Cortex of kidney (tissue), 1 donor: Measurements from ENCODE around the gene GPD2.

ENCODE experiments used
- DNase-seq: peaks from one replicate; lab custom pipeline; 2025; lab: John Stamatoyannopoulos, UW

Gene GPD2

DNA sequence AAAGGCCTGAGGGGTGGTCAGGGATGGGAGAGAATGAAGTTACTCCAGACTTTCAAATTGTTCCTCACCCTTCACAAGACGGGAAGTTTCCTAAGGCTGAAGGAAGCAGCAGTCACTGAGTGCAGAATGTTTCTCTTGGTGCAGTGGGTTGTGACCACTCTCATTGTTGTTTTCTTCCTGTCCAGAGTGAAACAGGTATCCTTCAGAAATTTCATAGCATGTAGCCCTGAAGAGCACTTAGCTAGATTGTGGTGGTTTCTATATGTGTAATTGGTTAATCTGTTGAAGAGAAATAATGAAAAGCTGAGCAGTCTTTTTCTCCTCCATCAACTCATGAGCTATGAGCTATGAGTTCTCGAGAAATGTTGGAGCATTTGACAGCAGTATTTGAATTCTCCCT is 96.8 kb downstream of the GPD2 start:
- no peak for DNase-seq

DNA sequence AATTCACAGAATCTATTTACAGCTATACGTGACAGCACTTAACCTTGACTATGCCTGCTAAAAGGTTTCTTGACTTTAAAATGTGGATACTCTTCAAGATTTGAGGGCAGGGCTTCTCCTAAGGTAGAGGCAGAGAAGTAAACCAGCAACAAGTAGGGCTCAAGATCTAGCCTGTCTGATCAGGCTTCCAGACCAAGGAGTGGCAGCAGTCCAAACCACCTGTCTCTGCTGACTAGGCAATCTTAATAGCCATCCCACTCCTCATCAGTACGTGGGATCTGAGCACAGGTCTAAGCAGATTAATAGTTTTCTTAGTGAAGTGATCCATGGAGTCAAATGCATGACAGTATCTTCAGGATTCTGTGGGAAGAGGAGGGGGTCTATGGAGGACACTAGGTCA is 100.4 kb downstream of the GPD2 start:
- no peak for DNase-seq

DNA sequence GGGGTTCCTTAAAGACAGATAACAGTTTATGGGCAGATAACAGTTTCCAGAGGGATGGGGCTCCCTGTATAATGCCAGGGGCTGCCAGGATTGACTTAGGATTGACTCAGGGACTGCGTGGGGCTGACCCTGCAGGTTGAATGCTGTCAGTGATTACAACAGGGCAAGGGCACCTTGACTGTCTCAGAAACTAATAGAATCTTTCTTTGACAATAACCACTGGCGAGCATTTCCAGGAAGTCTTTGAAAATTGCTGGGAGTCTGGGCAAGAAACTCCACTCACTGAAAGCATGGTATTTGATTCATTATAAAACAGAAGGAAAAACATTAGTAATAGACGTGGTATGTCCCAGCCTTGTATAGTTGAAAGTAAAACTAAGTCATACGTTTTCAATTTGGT is 101.0 kb downstream of the GPD2 start:
- no peak for DNase-seq

DNA sequence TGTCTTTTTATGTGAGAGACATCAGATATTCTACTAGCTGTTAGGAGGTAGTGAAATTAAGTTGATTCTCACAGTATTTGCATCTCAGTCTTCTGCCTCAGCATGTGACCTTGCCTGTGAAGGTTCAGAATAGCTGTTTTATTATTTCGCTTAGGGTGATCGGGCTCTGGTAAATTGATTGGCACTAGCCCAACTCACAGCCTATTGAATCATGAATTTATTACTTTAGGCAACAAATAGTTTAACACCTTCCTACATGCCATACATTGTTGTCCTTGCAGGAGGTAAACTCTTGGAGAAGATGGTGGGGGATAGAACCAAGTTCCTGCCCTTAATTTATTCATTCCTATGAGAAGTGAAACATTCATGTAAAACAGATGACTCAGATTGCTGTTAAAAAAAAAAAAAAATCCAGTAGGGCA is 101.9 kb downstream of the GPD2 start:
- no peak for DNase-seq

DNA sequence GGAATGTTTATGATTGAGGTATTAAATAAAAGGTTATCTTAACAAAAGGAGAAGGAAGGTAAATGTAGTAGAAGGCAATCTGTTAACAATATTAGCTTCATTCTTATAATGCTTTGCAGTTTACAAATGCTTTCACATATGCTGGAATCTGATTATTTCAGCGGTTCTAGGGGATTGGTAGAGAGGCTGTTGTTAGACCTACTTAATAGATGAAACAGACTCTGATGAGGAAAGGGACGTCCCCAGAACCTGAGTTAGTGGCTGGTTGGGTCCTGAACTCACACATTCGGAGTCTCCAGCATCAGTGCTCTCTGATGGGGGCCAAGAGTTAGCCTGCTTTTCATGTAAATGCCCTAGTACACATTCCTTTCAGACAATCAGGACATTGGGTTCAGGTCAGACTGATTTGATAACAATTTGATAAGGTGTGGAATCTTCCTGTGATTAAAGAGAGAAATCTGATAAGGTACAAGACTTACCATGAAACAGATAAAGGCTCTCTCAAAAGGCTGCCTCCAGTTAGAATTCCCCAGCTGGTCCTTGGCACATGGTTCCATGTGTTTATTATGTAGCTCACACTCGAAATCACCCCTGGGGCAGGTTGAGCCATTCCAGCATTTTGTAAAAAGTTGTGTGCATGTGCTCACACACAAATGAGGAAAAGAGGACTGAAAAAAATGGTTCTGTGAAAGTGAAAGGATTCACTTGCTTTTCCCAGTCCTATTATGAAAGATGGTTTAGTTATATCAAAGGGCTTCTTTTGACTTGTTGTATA is 103.1 kb downstream of the GPD2 start:
- DNase-seq, result no peak

DNA sequence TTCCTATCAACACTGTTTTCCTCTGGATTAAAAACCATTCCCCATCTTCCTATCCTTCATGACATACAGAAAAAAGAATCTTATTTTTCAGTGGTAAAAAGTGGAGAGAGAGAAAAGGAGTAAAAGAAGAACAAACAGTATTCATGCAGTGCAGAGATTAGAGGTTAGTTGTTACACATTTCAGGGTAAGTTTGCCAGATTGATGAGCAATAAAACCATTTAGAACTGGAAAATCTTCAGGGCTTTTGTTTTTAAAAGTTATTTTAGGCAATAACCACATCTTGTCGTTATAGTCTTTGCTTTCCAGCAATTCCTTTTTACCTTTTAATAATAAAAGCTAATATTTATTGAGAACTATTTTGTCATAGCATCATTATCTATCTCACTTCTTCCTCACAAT is 104.5 kb downstream of the GPD2 start:
- DNase-seq, result no peak

DNA sequence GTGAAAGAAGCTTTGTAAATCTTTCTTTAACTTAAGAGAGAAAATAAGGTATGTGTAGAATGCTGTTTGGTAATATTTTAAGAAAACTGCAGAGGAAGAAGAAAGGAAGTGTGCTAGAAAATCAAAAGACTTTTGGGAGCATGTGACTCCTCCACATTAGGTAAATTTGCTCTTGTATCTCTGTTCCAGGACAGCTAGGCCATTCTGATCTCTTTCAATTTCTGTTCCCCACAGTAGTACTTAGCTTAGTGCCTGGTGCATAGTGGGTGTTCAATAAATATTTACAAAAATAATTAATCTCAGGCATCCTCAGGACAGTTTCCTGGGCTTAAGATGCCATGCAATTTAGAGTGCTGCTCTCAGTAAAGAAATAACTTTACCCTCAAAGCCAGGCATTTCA is 105.0 kb downstream of the GPD2 start:
- no peak for DNase-seq

DNA sequence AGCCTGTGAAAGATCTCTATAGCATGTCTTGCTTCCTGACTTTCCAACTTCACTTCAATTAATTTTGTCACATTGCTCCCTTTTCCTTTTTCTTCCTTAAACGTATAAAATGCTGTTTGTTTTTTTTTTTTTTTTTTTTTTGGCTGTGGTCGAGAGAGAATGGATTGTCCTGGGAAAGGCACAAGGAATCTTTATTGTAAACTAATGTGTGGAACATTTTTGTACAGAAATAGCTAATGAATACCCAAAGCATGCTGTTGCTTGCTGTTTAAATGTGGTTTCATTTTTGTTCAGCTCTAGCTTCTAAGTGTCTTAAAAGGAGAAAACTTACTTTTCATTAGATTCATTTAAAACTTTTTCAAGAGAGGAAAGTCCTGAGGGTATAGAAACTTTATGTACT is 105.5 kb downstream of the GPD2 start:
- DNase-seq, result no peak

DNA sequence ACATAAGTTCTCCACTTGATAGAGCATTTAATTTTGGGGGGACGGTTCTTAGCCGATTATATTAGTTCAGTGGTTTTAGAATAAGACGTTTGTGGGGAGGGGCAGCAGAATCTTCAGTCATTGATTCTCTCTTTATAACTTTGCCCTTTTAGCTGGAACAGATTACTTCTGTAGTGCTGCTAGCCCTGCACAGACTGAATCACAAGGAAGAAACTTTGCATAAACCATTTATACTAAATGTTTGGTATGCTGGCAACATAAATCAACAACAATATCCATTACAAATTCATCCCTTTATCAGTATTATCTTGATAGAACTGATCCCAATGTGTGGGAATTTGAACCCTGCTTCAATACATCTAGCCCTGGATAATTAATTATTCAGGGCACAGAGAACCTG is 112.2 kb downstream of the GPD2 start:
- DNase-seq, result no peak

DNA sequence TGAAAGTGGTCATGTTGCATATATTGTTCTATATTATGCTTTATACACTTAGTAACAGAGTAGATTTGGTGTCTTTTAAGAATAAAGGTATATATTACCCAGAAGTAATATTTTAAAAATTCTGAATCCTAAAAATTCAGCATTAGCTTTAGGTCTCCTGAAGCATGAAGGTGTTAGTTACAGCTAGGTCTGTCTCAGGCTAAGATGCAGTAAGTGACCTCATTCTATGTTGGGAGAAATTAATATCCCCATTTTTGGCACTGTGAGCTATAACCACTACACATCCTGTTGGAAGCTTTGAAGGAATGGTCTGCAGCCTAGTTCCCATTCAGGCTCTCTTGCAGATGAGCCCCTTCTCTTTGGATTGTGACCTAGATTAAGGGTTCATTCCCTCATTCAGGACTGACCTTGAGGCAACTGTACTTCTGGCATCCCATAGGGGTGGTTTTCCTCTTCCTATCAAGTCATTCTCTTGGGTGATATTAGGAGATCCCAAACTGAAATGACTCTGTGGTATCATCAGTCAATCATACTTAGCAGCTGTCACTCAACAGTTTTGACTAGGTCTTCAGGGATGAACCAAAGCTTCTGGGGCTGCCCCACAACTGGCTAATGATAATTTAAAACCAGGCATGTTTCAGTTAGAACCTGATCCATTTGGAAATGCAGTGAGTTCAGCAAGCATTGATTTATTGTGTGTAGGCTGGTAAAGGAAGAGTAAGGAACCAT is 117.7 kb downstream of the GPD2 start:
- DNase-seq, result no peak

DNA sequence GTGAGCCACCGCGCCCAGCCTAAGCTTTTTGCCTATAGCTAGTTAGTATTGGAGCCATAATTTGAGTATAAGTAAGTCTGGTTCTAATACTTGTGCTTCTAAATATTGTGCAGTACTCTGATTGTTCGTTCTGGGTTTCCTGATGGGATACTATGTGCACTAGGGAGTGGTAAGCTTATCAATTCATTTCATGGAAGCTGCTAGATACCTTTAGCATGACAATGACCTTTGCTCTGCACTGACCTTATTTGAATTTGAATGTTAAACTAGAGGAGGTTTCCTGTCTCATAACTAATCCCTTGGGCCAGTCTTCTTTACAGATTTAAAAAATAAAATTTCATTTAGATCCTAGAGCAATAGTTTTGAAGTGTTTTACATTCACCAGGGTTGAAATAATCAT is 125.1 kb downstream of the GPD2 start:
- no peak for DNase-seq

DNA sequence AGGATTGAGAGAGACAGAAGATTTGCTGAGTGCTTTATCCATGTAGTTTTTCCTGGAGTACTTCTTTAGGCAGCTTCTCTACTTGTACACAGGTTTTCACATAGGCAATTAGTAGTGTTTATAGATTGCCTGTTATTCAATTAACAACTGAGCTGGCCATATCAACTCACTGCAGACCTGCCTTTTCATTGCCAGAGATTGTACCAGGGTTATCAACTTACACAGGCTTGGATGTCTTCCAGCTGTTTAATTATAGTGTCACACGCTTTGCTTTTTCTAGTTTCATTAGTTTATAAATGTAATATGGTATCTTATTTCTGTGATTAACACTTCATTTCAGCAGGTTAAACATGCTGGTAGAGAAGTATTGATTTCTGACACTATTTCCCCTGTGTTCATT is 125.9 kb downstream of the GPD2 start:
- no peak for DNase-seq

DNA sequence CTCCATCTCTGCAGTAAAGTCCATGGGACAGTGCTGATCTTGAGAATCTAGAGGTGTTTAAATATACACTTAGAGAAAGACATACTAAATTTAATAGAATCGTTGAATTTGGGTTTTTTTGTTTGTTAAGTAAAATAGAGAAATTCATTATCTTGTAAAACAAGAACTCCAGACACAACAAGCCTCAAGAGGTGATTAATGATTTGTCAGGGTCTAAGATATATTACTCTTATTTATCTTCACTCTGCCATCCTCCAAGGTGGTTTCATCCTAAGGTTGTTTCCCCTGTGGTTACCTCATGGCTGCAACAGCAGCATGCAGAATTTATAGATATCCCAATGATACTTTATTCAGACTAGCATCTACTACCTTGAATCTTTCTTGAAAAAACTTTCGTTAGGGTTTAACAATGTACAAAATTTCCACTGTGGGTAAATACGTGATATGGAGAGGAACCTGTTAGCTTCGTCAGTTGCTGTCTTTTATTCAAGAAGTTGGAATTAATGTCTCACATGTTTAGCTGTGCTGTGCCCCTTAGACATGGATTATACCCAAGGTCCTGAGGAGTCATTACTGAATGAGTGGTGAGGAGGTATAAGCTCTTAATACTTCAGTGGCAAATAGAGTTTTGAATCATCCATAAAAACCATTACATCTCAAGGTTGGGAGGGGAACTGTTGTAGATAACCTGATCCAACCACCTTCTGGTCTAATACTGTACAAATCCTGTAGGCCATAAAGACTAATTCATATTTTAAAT is 128.0 kb downstream of the GPD2 start:
- DNase-seq, result no peak

DNA sequence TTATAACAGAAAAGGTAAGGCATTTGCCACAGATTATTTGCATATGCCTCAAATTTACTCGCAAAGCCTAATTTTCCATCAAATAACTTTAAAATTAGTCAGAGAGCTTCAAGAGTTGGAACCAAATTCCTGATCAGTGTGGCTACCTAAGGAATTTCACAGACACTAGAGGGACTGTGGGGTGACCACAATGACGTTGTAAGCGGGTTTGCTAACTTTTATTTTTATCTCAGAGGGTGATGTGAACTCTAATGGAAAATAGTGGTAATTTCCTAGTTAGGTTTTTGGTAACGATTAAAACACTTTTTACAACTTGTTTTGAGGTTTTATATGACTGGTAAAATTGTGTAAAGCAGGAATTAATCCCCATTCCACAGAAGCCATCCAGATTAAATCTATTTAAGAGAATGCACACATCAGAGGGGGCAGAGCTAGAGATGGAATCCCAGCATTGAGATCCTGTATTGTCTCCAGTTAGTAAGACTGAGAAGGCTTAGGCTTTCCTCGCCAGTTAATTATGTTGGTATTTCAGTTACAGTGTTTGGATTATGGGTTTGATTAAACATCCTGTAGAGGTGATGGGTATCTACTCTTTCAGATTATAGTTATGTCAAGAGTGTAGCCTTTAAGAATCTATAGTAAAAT is 129.0 kb downstream of the GPD2 start:
- DNase-seq, result no peak

DNA sequence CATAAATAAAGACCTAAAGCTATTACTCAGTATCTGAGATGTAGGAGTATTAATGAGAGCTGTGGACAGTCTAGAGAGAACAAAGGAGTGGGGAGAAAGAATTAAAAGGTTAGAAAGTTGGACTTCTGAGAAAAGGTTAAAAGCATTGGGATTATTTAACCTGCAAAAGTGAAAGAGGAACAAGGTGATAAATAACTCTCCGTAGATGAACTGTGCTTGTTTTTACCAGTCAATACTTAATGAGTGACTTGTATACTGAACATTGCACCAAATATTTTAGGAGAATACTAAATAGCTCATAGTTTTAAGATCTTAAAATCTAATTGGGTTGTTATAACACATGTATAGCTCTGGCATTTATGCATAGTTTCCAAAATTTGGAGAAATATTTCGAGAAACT is 137.5 kb downstream of the GPD2 start:
- DNase-seq, result no peak

DNA sequence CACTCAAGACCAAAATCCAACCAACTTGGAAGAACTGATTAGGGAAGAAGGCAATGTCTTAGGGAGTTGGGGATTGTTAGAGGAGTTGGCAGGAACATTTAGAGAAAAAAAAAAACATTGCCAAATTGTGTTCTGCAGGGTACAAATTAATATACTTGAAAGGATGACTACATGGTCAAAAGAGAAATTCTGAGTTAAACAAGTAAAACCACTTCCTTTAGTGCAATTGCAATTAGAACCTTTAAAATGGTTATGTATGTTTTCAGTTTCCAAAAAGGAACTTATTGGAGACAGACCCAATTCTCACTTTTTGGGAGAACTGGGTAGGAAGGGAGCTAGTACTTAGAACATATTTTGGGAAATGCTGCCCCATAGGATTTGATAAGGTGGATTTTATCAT is 137.9 kb downstream of the GPD2 start:
- no peak for DNase-seq

DNA sequence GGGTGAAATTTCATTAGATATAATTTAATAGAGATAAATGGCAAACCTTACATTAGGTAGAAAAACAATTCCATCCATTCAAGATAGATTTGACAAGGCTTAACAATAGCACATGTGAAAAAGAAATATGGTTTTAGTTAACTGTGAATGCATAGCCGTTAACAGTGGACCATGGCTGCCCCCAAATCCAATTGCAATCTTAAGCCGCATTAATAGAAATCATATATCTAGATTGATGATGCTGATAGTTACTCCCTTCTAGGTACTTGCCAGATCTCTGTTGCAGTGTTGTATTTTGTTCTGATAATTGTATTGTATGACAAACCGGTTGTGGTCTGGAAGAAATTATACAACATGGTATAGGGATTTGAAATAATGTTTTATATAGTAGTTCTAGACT is 139.8 kb downstream of the GPD2 start:
- DNase-seq, result no peak

DNA sequence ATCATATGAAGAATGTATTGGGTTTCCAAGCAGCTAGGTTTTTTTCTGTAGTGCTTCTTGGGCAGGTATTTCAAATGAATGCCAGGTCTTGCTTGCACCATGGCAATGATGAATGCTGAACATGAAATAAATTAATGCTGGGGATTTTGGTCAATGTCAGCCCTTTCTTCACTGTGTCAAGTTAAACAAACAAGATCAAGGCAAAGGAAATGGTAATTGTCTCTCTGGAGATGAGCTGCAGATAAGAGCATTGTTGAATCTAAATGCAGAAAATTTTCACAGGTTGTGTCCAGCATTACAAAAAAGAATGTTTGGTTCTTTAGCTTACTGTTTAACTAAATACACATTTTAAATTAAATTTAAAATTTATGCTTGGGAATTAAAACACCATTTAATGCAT is 144.3 kb downstream of the GPD2 start:
- no peak for DNase-seq

DNA sequence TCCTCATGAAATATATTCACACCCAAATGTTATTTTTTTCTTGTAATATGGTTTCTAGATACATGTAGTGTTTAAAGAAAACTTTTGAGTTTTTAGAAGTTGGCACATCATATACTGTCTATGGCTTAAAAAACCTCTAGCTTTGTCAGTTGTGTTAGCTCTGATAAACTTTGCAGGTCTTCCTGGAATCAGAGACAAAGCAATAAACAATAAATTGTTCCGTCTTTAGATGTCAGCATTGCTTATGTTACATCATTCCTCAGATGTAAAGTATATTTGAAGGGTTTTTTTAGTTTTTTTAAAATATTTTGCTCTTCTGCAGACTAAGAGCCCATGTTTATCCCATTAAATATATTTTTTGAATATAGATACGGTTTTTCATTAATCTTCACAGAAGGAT is 145.1 kb downstream of the GPD2 start:
- DNase-seq, result no peak

DNA sequence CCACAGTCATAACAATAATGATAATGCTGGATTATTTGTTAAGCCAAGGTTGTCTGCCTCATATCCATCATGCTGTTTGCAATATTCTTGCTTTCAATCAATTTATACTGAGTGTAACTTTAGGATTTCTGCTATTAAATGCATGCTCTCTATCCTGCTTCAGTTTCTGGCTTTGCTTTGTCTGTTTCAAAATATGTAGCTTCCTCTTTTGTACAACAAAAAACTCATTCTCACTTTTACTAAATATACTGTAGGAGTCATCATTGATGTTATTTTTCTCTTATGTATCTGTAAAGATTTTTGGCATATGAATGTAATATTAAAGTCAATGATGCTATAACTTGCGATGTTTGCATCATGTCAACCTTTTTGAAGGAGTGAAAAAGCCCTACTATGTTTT is 149.3 kb downstream of the GPD2 start:
- no peak for DNase-seq

DNA sequence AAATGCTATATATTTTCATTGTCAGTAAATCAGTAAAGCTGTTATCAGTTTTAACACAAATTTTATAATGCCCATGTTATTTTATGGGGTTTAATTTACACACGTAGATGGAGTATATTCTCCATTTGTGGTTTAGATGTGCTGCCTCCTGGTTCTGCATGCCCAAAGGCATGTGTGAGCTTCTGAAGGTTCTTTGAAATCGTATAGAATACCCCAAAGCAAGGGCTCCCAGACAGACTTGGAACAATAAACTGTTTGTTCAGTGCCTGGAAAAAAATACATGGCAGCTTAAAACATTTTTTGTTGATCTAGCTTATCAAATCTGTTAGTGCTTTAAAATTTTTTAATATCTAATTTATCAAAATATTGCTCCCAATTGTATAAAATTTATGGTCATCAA is 150.4 kb downstream of the GPD2 start:
- no peak for DNase-seq

DNA sequence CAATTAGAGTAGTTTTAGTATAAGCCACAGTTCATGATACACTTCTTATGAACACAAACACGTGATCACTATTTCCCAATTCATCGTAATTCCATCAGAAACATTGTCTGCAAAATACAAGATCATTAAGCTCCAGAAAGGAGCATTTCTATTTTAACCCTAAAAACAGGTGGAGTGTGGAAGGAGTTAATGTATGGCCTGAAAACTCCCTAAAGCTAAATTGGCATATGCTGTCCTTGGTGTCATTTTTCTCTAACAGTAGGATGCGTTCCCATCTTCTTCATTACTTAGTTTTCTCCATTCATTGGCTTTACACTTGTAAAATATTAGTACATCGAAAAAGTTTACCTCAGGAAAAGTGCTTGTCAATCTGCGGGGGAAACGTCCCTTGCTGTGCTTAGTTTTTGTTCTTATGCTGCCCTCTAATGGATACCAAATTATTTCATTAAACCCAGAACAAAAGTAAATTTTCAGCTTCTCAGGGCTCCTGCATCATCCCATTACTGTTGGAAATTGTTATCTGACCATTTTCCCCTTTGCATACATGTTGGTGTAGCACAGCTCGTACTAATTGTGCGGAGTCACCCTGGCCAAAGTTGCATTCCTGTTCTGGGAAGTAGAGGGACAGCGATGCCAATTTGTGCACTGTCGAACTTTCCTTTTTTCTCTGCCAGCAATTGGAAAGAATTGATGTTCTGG is 153.4 kb downstream of the GPD2 start:
- DNase-seq, result no peak
